Colonic mucosa (tissue), 4 donors: Measurements from ENCODE around the gene MOSPD3. TPM values are rescaled to one million over a fixed set of nuclear protein-coding genes. Genes with fewer than 3 reads are reported as not detected.
A peak's percentile ranks its signal among the peaks of the same experiment; 100 is the strongest.

Experiments used
- DNase-seq: peaks from one replicate; pipeline ENCODE4 v3.0.0-alpha.2; 2020
- H3K27ac ChIP-seq: fragments of 200-600 bp; one replicate; pipeline ENCODE4 v1.8.0; 2021
- H3K27me3 ChIP-seq: fragments of 200-600 bp; one replicate; pipeline ENCODE4 v1.8.0; 2021
- H3K36me3 ChIP-seq: fragments of 200-600 bp; one replicate; pipeline ENCODE4 v1.8.0; 2021
- H3K4me1 ChIP-seq: fragments of 200-600 bp; one replicate; pipeline ENCODE4 v1.8.0; 2021; ENCODE audit warnings: mild to moderate bottlenecking
- H3K4me3 ChIP-seq: fragments of 200-600 bp; one replicate; pipeline ENCODE4 v1.8.0; 2021
- H3K9ac ChIP-seq, 2 donors: one replicate each; pipeline ENCODE4 v1.7.0; 2013; ENCODE audit warnings: control low read depth in 2 of 2, low read depth in 2 of 2, low read length in 2 of 2
- H3K9me3 ChIP-seq: fragments of 200-600 bp; one replicate; pipeline ENCODE4 v1.8.0; 2021
- intact Hi-C: fragments of 100-400 bp; cut with DNase I; formaldehyde crosslinking; loops from one replicate; pipeline ENCODE4 v1.14.1; 2022
- total RNA-seq, 2 donors: library from RNA; stranded (reverse); fragmentation: NEBNext Ultra II Directional in 1 of 2; extraction: Animal tissue kit (Norgen Biotek cat#: 25700) in 1 of 2; gene quantifications; one replicate each; pipeline ENCODE4 v1.2.1, GENCODE V29; 2021
- TF ChIP-seq, protein P1 (sequence below): fragments of 200-600 bp; IDR thresholded peaks from one replicate; pipeline ENCODE4 v1.8.0; 2022; ENCODE audit warnings: antibody characterized with exemption, mild to moderate bottlenecking
- donor health status: healthy.
- donor health status: DM: no; HTN: no; CAD: no.
- donor health status: DM: no; HTN: no; CAD: no.

Gene MOSPD3
- total RNA-seq, 2 donors from 2014 or later: 15.1 to 16.9 TPM

DNA sequence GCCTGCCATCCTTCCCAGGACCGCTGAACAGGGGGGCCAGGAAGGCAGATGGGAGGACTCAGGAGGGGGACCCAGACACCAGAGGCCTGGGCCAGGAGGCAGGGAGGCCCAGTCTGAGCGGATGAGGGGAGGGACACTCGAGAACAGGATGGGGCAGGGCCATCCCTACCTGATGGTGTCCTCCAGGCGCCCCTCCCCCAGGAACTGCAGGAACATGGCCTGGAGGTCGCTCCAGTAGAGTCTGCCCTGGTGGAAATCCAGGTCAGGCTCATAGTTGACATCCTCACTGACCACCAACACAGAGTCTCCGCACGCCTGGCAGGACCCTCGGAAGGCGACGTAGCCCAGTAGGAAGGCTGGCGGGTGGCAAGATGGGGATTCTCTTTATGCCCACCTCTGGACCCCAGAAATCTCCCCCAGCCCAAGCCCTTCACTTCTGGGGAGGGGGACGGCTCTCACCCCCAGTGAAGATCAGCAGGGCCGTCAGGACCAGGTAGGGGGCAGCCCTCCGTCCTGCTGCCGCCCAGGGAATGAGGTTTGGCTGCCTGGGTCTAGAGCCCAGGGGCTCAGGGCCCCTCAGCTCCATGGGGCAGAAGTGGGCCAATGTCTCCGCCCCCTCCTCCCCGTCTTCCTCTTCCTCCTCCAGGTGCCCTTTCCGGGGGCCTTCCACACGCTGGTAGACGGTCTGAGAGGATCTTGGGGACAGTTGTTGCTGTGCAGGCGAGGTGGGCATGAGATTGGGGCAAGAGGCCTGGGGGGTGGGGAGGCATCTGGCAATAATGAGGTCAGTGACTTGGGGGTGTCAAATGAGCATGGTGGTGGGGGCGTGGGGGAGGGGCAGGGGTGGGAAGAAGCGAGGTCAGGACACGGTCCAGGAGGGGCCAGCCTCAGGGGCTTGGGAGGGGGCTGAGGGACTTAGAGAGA, 28.4 kb downstream of the MOSPD3 start:
- Histone ChIP-seq H3K27ac (no peak overlapping the region), H3K4me1 (no peaks in the 10 kb centered on the region), H3K9ac (no peak overlapping the region), H3K36me3 (no peaks in the 10 kb centered on the region), H3K9me3 (no peaks in the 10 kb centered on the region), H3K4me3 (no peak overlapping the region), H3K27me3 (no peaks in the 10 kb centered on the region)
- intact Hi-C loops: no loop called here
- TF ChIP-seq, protein P1, sequence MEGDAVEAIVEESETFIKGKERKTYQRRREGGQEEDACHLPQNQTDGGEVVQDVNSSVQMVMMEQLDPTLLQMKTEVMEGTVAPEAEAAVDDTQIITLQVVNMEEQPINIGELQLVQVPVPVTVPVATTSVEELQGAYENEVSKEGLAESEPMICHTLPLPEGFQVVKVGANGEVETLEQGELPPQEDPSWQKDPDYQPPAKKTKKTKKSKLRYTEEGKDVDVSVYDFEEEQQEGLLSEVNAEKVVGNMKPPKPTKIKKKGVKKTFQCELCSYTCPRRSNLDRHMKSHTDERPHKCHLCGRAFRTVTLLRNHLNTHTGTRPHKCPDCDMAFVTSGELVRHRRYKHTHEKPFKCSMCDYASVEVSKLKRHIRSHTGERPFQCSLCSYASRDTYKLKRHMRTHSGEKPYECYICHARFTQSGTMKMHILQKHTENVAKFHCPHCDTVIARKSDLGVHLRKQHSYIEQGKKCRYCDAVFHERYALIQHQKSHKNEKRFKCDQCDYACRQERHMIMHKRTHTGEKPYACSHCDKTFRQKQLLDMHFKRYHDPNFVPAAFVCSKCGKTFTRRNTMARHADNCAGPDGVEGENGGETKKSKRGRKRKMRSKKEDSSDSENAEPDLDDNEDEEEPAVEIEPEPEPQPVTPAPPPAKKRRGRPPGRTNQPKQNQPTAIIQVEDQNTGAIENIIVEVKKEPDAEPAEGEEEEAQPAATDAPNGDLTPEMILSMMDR: no peak
- no peak for DNase-seq

DNA sequence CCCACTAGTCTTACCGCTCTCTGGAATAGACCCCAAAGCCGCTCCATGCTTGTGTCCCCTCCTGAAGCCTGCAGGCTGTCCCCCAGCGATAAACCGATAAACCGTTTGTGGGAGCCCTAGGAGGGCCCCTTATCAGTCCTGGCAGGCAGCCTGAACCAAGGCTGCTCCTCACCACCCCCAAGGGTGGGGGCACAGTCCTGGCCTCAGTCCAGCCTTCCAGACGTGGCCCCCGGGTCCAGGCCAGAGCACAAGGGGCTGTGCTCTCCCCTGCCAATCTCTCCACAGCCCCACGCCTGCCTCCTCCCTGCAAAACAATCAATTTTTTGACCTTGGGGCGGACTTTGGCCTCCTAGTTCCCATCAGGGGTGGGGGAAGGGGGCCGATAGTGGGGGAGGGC, 29.1 kb downstream of the MOSPD3 start, which contains the start of gene TFR2:
Gene TFR2 (minus strand): TSS at position 90 of the 397 bp plus-strand sequence. CDS start 43 bp downstream, at position 47.
- Histone ChIP-seq H3K27ac (no peak within 1 kb of the TSS), H3K36me3 (no peaks in the 10 kb centered on the region), H3K4me1 (no peaks in the 10 kb centered on the region), H3K9ac (no peak within 1 kb of the TSS), H3K4me3 (no peak within 1 kb of the TSS), H3K9me3 (no peaks in the 10 kb centered on the region), H3K27me3 (no peaks in the 10 kb centered on the region)
- DNase-seq: no peak
- intact Hi-C loops: no loop called here
- TF ChIP-seq, protein P1: no peak

DNA sequence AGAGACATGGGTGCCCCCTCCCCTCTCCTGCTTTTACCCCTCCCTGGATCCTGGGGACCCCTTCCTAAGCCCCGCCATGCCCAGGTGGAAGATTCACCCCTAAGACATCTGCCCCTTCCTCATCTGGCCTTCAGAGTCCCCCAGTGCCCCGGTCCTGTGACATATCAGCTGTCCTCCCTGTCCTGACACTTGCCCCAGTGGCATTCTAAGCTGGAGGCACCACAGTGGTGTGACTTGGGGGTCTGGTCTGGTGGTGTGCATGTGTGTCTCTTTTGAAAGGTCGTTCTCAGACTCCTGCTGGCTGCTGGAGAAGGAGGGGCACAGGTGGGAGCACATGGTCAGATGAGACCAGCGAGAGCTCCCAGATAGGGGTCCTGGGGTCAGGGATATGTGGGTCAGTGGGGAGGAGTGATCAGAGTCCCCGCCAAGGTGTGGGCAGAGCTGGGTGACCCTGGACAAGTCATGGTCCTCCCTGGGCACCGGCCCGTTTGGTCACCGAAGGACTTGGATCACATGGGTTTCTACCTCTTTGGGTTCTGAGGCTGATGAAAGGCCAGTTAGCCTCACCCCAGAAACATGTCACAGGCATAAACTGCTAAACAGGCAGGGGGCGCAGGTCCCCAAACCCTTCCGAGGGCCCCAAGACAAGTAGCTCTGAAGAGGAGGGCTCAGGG, 29.7 kb downstream of the MOSPD3 start:
- no peaks in the 10 kb centered on the region for H3K9me3 ChIP-seq
- intact Hi-C loops: no loop called here
- no peaks in the 10 kb centered on the region for H3K4me1 ChIP-seq
- no peak for DNase-seq
- no peak overlapping the region for H3K27ac ChIP-seq
- no peak overlapping the region for H3K9ac ChIP-seq
- TF ChIP-seq, protein P1: no peak
- H3K4me3 ChIP-seq: no peak overlapping the region
- no peaks in the 10 kb centered on the region for H3K27me3 ChIP-seq
- no peaks in the 10 kb centered on the region for H3K36me3 ChIP-seq

DNA sequence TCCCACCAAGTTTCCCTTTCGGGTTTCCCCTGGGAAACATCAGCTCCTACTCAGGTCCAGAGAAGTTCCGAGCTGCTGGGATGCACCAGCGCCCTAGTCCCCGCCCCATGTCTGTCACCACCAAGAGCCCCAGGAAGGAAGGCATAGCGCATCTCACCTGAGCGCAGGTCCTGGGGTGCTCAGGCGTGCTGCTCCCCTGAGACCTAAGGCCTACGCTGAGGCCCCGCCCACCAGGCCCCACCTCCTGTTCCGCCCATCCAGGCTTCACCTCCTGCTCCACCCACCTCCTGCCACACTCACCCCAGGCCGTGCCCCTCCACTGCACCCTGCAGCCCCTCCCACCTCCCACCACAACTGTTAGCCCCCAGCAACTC, 30.2 kb downstream of the MOSPD3 start:
- Histone ChIP-seq H3K4me1 (no peaks in the 10 kb centered on the region), H3K9me3 (no peaks in the 10 kb centered on the region), H3K36me3 (no peaks in the 10 kb centered on the region), H3K4me3 (no peak overlapping the region), H3K27ac (no peak overlapping the region), H3K9ac (no peak overlapping the region), H3K27me3 (no peaks in the 10 kb centered on the region)
- intact Hi-C loops: no loop called here
- TF ChIP-seq, protein P1: no peak
- peak; percentile 36 for DNase-seq

DNA sequence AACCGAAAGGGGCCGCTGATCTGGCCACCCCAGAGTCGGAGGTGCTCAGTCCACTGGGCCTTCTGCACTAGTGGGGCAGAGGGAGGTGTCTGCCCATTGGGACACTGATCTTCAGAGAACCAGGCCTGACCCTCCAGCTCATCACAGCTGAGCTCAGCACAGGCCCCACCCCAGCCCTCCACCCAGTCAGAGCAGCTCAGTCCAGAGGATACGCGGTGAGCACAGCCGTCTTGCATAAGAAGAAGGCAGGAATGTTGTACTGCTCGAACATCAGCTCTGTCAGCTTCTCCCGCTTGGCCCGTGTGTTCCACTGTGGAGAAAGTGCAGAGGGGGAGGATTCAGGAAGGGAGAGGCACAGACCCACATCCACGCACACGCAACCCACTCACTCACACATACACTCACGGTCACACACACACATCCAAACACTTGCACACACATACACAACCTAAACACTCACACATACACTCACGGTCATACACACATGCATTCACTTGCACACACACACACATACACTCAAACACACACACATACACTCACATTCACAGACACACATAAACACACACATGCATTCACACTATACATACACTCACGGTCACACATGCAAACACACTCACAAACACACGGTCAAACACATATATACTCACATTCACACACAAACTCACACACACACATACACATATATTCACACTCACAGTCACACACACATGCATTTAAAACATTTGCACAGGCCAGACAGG, 37.7 kb downstream of the MOSPD3 start:
- intact Hi-C loops: no loop called here
- TF ChIP-seq, protein P1: no peak

More for the DNA sequence above, 37.7 kb downstream of the MOSPD3 start:
- DNase-seq: no peak
- Histone ChIP-seq H3K9ac (no peak overlapping the region), H3K36me3 (no peaks in the 10 kb centered on the region), H3K9me3 (no peaks in the 10 kb centered on the region), H3K27me3 (peaks cover 6% of the 10 kb centered on the region), H3K4me3 (no peak overlapping the region), H3K4me1 (no peaks in the 10 kb centered on the region), H3K27ac (no peak overlapping the region)
